Bronchial epithelial cell (primary cell): ENCODE measurements around the gene CXCL8. TPM values are rescaled to one million over a fixed set of nuclear protein-coding genes. Genes with fewer than 3 reads are reported as not detected.
A peak's percentile ranks its signal among the peaks of the same experiment; 100 is the strongest.
"Not testable (repeated sequence)": the region's sequence is repeated elsewhere in the genome, so short reads cannot be mapped to it uniquely, and the experiment has no call there.

Experiments
- DNase-seq: peaks from one replicate; pipeline ENCODE4 v3.0.0-alpha.2; 2010; ENCODE audit warnings: low read depth
- FAIRE-seq: peaks from 2 replicates; lab custom pipeline; 2011; peaks lifted over from hg19 to GRCh38; lab: Jason Lieb, UNC
- H3K27me3 ChIP-seq: 2 replicates; pipeline ENCODE4 v1.5.1; 2011; ENCODE audit warnings: low read length; ENCODE audit not compliant: control insufficient read depth, insufficient read depth
- H3K36me3 ChIP-seq: 2 replicates; pipeline ENCODE4 v1.5.1; 2011; ENCODE audit warnings: low read length; ENCODE audit not compliant: control insufficient read depth, insufficient read depth
- H3K4me3 ChIP-seq: 2 replicates; pipeline ENCODE4 v1.5.1; 2011; ENCODE audit warnings: mild to moderate bottlenecking, low read depth, low read length, control low read depth
- CTCF ChIP-seq: IDR thresholded peaks from 2 replicates; pipeline ENCODE4 v1.5.1; 2011; ENCODE audit warnings: mild to moderate bottlenecking, moderate library complexity, low read length, control low read depth, inconsistent platforms; ENCODE audit not compliant: insufficient read depth, severe bottlenecking
- total RNA-seq: library from RNA; depleted of rRNA; stranded (reverse); fragments of >200 nt; gene quantifications from 2 replicates; pipeline ENCODE4 v1.2.1, GENCODE V29; 2014

Gene CXCL8
- total RNA-seq, 1 donor from 2014 or later = 2.9 TPM

- TF ChIP-seq CTCF = no peak
- Histone ChIP-seq H3K27me3 (no peaks in the 10 kb centered on the region), H3K4me3 (no peak overlapping the region), H3K36me3 (no peaks in the 10 kb centered on the region)
- DNase-seq (peak; percentile 77), FAIRE-seq (no peak)
Measured at GRCh38 chr4:73764513-73764912, 24.1 kb downstream of the CXCL8 start.

- H3K4me3 ChIP-seq = no peak overlapping the region
- DNase-seq = peak; percentile 73
- H3K36me3 ChIP-seq = no peaks in the 10 kb centered on the region
- no peaks in the 10 kb centered on the region for H3K27me3 ChIP-seq
- no peak for FAIRE-seq
- TF ChIP-seq CTCF = no peak
Measured at GRCh38 chr4:73765296-73765695, 24.9 kb downstream of the CXCL8 start.

- TF ChIP-seq CTCF = no peak
- DNase-seq (no peak), FAIRE-seq (no peak)
- no peak overlapping the region for H3K4me3 ChIP-seq
- H3K36me3 ChIP-seq = no peaks in the 10 kb centered on the region
- H3K27me3 ChIP-seq = no peaks in the 10 kb centered on the region
Measured at GRCh38 chr4:73770917-73771316, 30.5 kb downstream of the CXCL8 start.

- H3K36me3 ChIP-seq = no peaks in the 10 kb centered on the region
- no peak for DNase-seq
- FAIRE-seq = no peak
- H3K4me3 ChIP-seq = no peak overlapping the region
- no peaks in the 10 kb centered on the region for H3K27me3 ChIP-seq
- TF ChIP-seq CTCF = no peak
Measured at GRCh38 chr4:73772363-73772762, 32.0 kb downstream of the CXCL8 start.

- not testable (repeated sequence) for H3K36me3 ChIP-seq, H3K4me3 ChIP-seq, H3K27me3 ChIP-seq, FAIRE-seq, DNase-seq
Measured at GRCh38 chr4:73774406-73774805, 34.0 kb downstream of the CXCL8 start.

GRCh38 chr4:73776321-73776729 is 36.0 kb downstream of the CXCL8 start:
- no peak overlapping the region for H3K4me3 ChIP-seq
- no peaks in the 10 kb centered on the region for H3K27me3 ChIP-seq
- no peaks in the 10 kb centered on the region for H3K36me3 ChIP-seq
- DNase-seq = peak; percentile 45
- FAIRE-seq = no peak
- TF ChIP-seq CTCF = no peak
